Ascending aorta (tissue), 2 donors: ENCODE measurements around the gene SCOC. TPM values are rescaled to one million over a fixed set of nuclear protein-coding genes. Genes with fewer than 3 reads are reported as not detected.

ENCODE experiments used
- DNase-seq, 2 donors: peaks; one replicate each; pipeline ENCODE4 v3.0.0-alpha.2; 2019; ENCODE audit warnings: low spot score in 2 of 2
- H3K27ac ChIP-seq, 2 donors: fragments of 200-600 bp; sonication (generic); one replicate each; pipeline ENCODE4 v1.5.1; 2016 to 2017; ENCODE audit warnings: mild to moderate bottlenecking in 1 of 2
- H3K27me3 ChIP-seq: fragments of 200-600 bp; sonication (generic); one replicate; pipeline ENCODE4 v1.5.1; 2017
- H3K36me3 ChIP-seq, 2 donors: fragments of 200-600 bp; sonication (generic); one replicate each; pipeline ENCODE4 v1.5.1; 2016
- H3K4me1 ChIP-seq, 2 donors: fragments of 200-600 bp; sonication (generic); one replicate each; pipeline ENCODE4 v1.5.1; 2016 to 2017; ENCODE audit warnings: mild to moderate bottlenecking in 1 of 2
- H3K4me3 ChIP-seq, 2 donors: fragments of 200-600 bp; sonication (generic); one replicate each; pipeline ENCODE4 v1.5.1; 2016 to 2017; ENCODE audit warnings: mild to moderate bottlenecking in 1 of 2
- H3K9me3 ChIP-seq, 2 donors: fragments of 200-600 bp; sonication (generic); one replicate each; pipeline ENCODE4 v1.5.1; 2016
- CTCF ChIP-seq, 3 experiments: fragments of 200-600 bp in 2 of 3; fragments of 450-650 bp in 1 of 3; sonication (generic) in 2 of 3; IDR thresholded peaks; one replicate each; pipeline ENCODE4 v1.5.1; 2016 to 2019; ENCODE audit warnings: antibody characterized with exemption in 3 of 3, mild to moderate bottlenecking in 1 of 3, moderate library complexity in 1 of 3
- intact Hi-C: fragments of 100-400 bp; cut with DNase I; formaldehyde crosslinking; loops from one replicate; pipeline ENCODE4 v1.15.1; 2023
- total RNA-seq: library from RNA; depleted of rRNA; stranded (reverse); fragments of >200 nt; gene quantifications from one replicate; pipeline ENCODE4 v1.1.0, GENCODE V29; 2016

Gene SCOC
- total RNA-seq, 1 donor from 2014 or later, result 7.2 TPM

DNA sequence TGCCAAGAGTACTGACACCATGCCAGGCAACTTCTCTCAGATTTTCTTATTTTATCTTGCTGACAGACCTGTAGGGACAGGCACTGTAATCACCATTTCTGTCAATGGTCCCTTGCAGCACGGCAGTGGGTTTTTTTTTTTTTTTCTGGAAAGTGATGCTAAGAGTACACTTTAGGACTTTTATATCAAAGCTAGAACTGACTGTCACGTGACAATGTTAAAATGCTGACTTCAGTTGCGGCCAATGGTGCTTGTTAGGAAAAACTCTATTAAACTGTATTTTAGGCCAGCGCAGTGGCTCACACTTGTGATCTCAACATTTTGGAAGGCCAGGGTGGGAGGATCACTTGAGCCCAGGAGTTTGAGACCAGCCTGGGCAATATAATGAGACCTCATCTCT, 12.3 kb upstream of the SCOC start:
- Histone ChIP-seq H3K36me3 (no peaks in the 10 kb centered on the region), H3K27me3 (no peaks in the 10 kb centered on the region), H3K4me1 (no peaks in the 10 kb centered on the region), H3K4me3 (no peak overlapping the region), H3K9me3 (no peaks in the 10 kb centered on the region), H3K27ac (no peak overlapping the region)
- TF ChIP-seq CTCF (IDR thresholded peaks at IDR 0.05), result no peak
- DNase-seq, result no peak
- intact Hi-C loops, result no loop called here

GRCh38 chr4:140363051-140363450, 10.4 kb upstream of the SCOC start:
- no peaks in the 10 kb centered on the region for H3K36me3 ChIP-seq
- no peaks in the 10 kb centered on the region for H3K9me3 ChIP-seq
- DNase-seq, result no peak
- H3K4me1 ChIP-seq, result no peaks in the 10 kb centered on the region
- no peak overlapping the region for H3K4me3 ChIP-seq
- H3K27ac ChIP-seq, result no peak overlapping the region
- H3K27me3 ChIP-seq, result no peaks in the 10 kb centered on the region
- intact Hi-C loops, result no loop called here
- no peak for TF ChIP-seq CTCF (IDR thresholded peaks at IDR 0.05)

DNA sequence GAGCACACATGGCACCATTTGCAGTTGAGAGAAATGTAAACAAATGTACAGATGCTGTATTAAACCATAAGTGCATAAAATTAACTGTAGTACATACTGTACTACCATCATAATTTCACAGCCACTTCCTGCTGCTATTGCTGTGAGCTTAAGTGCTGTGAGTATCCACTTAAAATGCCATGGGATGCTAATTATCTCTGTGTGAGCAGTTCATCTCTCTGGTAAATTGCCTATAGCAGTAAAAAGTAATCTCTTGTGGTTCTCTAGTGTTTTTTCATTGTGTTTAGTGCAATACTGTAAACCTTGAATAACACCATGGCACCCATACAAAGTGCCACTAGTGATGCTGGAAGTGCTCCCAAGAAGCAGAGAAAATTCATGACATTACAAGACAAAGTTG, 9.9 kb upstream of the SCOC start:
- H3K4me3 ChIP-seq, result no peak overlapping the region
- intact Hi-C loops, result no loop called here
- no peaks in the 10 kb centered on the region for H3K36me3 ChIP-seq

GRCh38 chr4:140367738-140368137, 5.7 kb upstream of the SCOC start:
- Histone ChIP-seq H3K9me3 (no peaks in the 10 kb centered on the region), H3K4me3 (no peak overlapping the region), H3K36me3 (no peaks in the 10 kb centered on the region), H3K27ac (no peak overlapping the region), H3K4me1 (peaks cover 2 to 5% of the 10 kb centered on the region in 2 donors), H3K27me3 (no peaks in the 10 kb centered on the region)
- intact Hi-C loops, result no loop called here
- DNase-seq, result no peak
- no peak for TF ChIP-seq CTCF (IDR thresholded peaks at IDR 0.05)

More for the DNA sequence above, 9.9 kb upstream of the SCOC start:
- H3K9me3 ChIP-seq, result no peaks in the 10 kb centered on the region
- no peaks in the 10 kb centered on the region for H3K27me3 ChIP-seq
- H3K27ac ChIP-seq, result no peak overlapping the region
- no peak for DNase-seq
- no peak for TF ChIP-seq CTCF (IDR thresholded peaks at IDR 0.05)
- H3K4me1 ChIP-seq, result no peaks in the 10 kb centered on the region

DNA sequence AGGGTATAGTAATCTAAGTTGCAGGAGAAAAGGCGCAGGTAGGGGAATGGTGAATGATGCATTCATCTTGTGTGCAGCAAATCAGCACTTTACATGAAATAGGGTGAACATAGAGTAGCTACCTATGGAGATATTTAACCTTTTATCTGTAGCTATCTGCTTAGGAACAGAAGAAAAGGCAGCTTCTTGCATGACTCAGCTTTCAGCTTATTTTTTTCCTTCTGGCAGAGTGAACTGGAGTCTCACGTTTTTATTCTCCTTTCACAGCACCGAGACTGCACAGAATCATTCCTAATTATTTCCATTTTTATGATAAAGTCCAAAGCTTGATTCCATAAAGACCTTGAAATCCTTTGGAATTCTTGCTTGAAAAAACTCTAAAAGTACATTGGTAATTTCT, 4.8 kb upstream of the SCOC start:
- no peak overlapping the region for H3K4me3 ChIP-seq
- no peak for DNase-seq
- intact Hi-C loops, result no loop called here
- no peaks in the 10 kb centered on the region for H3K36me3 ChIP-seq
- peaks cover 2 to 5% of the 10 kb centered on the region in 2 donors for H3K4me1 ChIP-seq
- TF ChIP-seq CTCF (IDR thresholded peaks at IDR 0.05), result no peak
- H3K9me3 ChIP-seq, result no peaks in the 10 kb centered on the region
- no peaks in the 10 kb centered on the region for H3K27me3 ChIP-seq
- no peak overlapping the region for H3K27ac ChIP-seq

DNA sequence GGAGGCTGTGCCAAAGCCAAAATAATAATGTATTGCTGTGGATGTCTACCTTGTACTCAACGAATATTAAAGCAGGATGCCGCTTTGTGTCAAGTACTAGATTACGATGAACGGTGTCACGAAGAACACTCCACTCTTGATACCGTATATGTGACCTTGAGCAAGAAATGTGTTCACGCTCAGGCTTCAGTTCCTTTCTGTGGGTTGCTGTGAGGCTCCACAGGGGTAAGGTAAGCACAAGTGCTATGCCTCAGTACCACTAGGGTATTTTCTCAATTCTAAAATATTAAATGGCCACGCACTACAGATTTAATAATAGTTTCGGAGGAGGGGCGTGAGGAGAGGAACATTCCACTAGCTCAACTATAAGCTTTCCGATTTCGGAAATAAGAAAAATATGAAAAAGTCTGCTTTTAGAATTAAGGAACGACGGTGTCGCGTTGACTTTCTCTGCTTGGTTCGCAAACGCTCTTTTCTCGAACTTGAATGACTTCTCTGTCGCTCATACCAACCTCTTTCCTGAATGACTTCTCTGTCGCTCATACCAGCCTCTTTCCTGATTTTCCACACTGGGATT, 607 bp upstream of the SCOC start:
- peak overlapping the region; percentile 60 to 94 for H3K27ac ChIP-seq
- DNase-seq, result no peak

More for the DNA sequence above, 607 bp upstream of the SCOC start:
- no peaks in the 10 kb centered on the region for H3K36me3 ChIP-seq
- intact Hi-C loops, result loop anchor here (1.0 to 10.0 kb wide), 6 partner anchors 150 to 916 kb away; partner anchors contain the start of genes MAML3, RNF150, SETD7 and TBC1D9
- peaks cover 8 to 15% of the 10 kb centered on the region in 2 donors for H3K4me1 ChIP-seq
- no peaks in the 10 kb centered on the region for H3K9me3 ChIP-seq
- H3K27me3 ChIP-seq, result no peaks in the 10 kb centered on the region
- TF ChIP-seq CTCF (IDR thresholded peaks at IDR 0.05), result peak in 1 of 3 experiments; percentile 13
- peak overlapping the region; percentile 93 to 99 for H3K4me3 ChIP-seq
